ENCODE results near the gene ANKMY1.

The ANKMY1 gene

DNA sequence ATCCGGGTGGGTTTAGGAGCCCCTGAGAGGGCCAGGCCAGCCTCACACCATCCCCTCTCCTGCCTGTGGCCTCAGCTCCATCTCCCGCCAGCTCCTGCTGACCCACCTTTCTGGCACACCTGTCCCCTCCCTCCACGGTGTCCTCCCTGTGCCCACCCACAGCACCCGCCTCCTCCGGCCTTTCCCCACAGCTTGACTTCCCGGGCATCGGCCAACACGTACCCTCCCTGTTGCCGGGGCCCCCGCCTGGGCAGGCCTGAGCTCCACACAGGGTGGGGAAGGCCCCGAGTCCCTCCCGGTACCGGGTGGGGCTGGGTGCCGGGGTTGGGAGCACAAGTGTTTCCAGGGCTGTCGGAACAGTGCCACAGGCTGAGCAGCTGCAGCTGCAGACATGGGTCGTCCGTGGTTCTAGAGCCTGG is 115.8 kb downstream of the ANKMY1 start:
- POLR2A ChIA-PET: no interaction called here
- H3K4me1 ChIP-seq (ENCODE audit: control insufficient read depth, insufficient read depth, low read length): no peaks in the 10 kb centered on the region

DNA sequence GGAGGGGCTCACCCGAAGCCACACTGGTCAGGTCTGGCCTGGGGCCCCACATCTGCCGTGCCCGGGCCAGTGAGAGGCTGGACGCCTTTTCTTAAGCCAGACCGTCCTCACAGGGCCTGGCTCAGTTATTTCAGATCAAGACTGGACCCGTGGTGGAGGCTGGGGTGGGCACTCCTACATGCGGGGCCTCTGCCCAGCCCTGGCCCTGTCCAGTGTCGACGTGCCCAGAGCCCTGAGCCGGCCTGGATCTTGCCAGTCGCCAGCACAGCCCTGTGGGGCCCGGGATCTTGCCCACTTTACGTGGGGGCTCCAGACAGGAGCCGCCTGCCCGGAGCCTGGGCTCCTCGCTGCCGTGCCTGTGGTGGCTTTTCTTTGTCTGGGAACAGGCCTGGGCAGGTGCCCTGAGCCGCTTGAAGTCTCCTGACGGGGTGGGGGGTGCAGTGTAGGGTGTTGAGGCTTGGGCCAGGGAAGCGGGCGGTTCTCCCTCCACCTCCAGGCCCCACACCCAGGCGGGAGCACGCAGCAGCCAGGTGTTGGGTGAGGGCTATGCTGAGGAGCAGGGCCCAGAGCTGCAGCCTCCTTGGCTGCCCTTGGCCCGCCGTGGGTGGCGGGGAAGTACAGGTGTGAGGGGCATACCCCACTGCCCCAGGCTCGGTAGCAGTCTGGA is 116.3 kb downstream of the ANKMY1 start:
- Histone ChIP-seq H3K4me1 (ENCODE audit: control insufficient read depth, insufficient read depth, low read length) (peaks cover 3% of the 10 kb centered on the region; the same call in 1 of the 2 replicates), H3K27ac (ENCODE audit: extremely low read depth, low read depth, low read length) (no peak overlapping the region), H3K4me3 (ENCODE audit: low read depth, low read length) (no peak overlapping the region), H3K9me3 (ENCODE audit: control insufficient read depth, insufficient read depth, low read depth, low read length) (no peaks in the 10 kb centered on the region), H3K36me3 (ENCODE audit: control insufficient read depth in 2 of 2, insufficient read depth in 1 of 2, low read length in 2 of 2) (no peaks in the 10 kb centered on the region)
- ChIA-PET POLR2A (no interaction called here), CTCF (interaction anchor here (2.3 kb wide), 1 partner anchor 209 kb away, joined by 7 read pairs; no protein-coding TSS in a partner anchor)
- 0 out of 2 replicates have a peak, but pooled peaks have one; percentile 7 for TF ChIP-seq ZFHX2 (tag by site-specific recombination; conservative IDR thresholded peaks at IDR 0.05)
- no peak for TF ChIP-seq REPIN1 (tag by site-specific recombination; IDR thresholded peaks at IDR 0.05; ENCODE audit: low read depth)

More for the DNA sequence above, 115.8 kb downstream of the ANKMY1 start:
- Histone ChIP-seq H3K27ac (ENCODE audit: extremely low read depth, low read depth, low read length) (no peak overlapping the region), H3K4me3 (ENCODE audit: low read depth, low read length) (no peak overlapping the region), H3K36me3 (ENCODE audit: control insufficient read depth in 2 of 2, insufficient read depth in 1 of 2, low read length in 2 of 2) (no peaks in the 10 kb centered on the region), H3K9me3 (ENCODE audit: control insufficient read depth, insufficient read depth, low read depth, low read length) (no peaks in the 10 kb centered on the region)
- peak; percentile 80 for TF ChIP-seq KLF1 (tag by site-specific recombination; IDR thresholded peaks at IDR 0.05)
- TF ChIP-seq, protein P1, sequence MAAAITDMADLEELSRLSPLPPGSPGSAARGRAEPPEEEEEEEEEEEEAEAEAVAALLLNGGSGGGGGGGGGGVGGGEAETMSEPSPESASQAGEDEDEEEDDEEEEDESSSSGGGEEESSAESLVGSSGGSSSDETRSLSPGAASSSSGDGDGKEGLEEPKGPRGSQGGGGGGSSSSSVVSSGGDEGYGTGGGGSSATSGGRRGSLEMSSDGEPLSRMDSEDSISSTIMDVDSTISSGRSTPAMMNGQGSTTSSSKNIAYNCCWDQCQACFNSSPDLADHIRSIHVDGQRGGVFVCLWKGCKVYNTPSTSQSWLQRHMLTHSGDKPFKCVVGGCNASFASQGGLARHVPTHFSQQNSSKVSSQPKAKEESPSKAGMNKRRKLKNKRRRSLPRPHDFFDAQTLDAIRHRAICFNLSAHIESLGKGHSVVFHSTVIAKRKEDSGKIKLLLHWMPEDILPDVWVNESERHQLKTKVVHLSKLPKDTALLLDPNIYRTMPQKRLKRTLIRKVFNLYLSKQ (tag by site-specific recombination; IDR thresholded peaks at IDR 0.05; ENCODE audit: borderline replicate concordance): no peak
- TF ChIP-seq, protein P2, sequence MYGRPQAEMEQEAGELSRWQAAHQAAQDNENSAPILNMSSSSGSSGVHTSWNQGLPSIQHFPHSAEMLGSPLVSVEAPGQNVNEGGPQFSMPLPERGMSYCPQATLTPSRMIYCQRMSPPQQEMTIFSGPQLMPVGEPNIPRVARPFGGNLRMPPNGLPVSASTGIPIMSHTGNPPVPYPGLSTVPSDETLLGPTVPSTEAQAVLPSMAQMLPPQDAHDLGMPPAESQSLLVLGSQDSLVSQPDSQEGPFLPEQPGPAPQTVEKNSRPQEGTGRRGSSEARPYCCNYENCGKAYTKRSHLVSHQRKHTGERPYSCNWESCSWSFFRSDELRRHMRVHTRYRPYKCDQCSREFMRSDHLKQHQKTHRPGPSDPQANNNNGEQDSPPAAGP (tag by site-specific recombination; IDR thresholded peaks at IDR 0.05): peak; percentile 59; the same call in 1 of the 2 replicates
- TF ChIP-seq, protein P3, sequence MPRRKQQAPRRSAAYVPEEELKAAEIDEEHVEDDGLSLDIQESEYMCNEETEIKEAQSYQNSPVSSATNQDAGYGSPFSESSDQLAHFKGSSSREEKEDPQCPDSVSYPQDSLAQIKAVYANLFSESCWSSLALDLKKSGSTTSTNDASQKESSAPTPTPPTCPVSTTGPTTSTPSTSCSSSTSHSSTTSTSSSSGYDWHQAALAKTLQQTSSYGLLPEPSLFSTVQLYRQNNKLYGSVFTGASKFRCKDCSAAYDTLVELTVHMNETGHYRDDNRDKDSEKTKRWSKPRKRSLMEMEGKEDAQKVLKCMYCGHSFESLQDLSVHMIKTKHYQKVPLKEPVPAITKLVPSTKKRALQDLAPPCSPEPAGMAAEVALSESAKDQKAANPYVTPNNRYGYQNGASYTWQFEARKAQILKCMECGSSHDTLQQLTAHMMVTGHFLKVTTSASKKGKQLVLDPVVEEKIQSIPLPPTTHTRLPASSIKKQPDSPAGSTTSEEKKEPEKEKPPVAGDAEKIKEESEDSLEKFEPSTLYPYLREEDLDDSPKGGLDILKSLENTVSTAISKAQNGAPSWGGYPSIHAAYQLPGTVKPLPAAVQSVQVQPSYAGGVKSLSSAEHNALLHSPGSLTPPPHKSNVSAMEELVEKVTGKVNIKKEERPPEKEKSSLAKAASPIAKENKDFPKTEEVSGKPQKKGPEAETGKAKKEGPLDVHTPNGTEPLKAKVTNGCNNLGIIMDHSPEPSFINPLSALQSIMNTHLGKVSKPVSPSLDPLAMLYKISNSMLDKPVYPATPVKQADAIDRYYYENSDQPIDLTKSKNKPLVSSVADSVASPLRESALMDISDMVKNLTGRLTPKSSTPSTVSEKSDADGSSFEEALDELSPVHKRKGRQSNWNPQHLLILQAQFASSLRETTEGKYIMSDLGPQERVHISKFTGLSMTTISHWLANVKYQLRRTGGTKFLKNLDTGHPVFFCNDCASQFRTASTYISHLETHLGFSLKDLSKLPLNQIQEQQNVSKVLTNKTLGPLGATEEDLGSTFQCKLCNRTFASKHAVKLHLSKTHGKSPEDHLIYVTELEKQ (tag by site-specific recombination; IDR thresholded peaks at IDR 0.05; ENCODE audit: borderline replicate concordance): no peak
- TF ChIP-seq, protein P4, sequence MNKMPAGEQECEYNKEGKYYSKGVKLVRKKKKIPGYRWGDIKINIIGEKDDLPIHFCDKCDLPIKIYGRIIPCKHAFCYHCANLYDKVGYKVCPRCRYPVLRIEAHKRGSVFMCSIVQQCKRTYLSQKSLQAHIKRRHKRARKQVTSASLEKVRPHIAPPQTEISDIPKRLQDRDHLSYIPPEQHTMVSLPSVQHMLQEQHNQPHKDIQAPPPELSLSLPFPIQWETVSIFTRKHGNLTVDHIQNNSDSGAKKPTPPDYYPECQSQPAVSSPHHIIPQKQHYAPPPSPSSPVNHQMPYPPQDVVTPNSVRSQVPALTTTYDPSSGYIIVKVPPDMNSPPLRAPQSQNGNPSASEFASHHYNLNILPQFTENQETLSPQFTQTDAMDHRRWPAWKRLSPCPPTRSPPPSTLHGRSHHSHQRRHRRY (tag by site-specific recombination; IDR thresholded peaks at IDR 0.05): no peak
- TF ChIP-seq FEZF1 (tag by site-specific recombination; IDR thresholded peaks at IDR 0.05): no peak
- CTCF ChIA-PET: interaction anchor here (0.7 to 2.3 kb wide), 2 partner anchors 210 kb away, joined by 3 to 7 read pairs; no protein-coding TSS in a partner anchor

DNA sequence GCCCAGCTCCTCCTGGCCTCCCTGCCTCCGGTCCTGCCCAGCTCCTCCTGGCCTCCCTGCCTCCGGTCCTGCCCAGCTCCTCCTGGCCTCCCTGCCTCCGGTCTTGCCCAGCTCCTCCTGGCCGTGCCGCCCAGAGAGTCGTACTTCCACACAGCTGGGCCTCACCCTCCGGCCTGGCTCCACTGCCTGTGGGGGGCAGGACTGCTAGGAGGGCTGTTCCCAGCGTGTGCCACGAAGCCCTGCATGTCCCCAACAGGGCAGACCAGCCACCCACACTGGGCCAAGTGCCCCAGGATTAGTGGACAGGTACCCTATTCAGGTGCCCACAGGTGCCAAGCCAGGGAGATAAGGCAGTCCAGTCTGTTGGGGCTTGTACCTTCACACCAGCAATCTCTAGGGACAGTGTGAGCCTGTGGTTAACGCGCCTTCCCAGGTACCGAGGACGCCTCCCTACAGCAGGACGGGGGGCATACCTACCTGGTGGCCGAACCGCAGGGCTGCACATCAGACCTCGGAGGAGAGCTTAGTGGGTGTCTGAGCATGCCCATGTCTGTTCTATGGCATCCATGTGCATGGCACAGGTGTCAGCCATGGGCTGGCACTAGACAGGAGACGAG is 117.0 kb downstream of the ANKMY1 start:
- POLR2A ChIA-PET: no interaction called here
- Histone ChIP-seq H3K36me3 (ENCODE audit: control insufficient read depth in 2 of 2, insufficient read depth in 1 of 2, low read length in 2 of 2) (no peaks in the 10 kb centered on the region), H3K4me3 (ENCODE audit: low read depth, low read length) (no peak overlapping the region), H3K9me3 (ENCODE audit: control insufficient read depth, insufficient read depth, low read depth, low read length) (no peaks in the 10 kb centered on the region), H3K4me1 (ENCODE audit: control insufficient read depth, insufficient read depth, low read length) (peaks cover 4% of the 10 kb centered on the region; the same call in 1 of the 2 replicates), H3K27ac (ENCODE audit: extremely low read depth, low read depth, low read length) (no peak overlapping the region)
- CTCF ChIA-PET: interaction anchor here (2.3 kb wide), 1 partner anchor 208 kb away, joined by 7 read pairs; no protein-coding TSS in a partner anchor
- no peak for TF ChIP-seq ZNF501 (tag by site-specific recombination; IDR thresholded peaks at IDR 0.05)
- 0 out of 2 replicates have a peak, but pooled peaks have one; percentile 13 for TF ChIP-seq ZIC2 (tag by site-specific recombination; IDR thresholded peaks at IDR 0.05)

All from HEK293 (cell line).